Adipose tissue (tissue), 3 donors: ENCODE measurements around the gene ITGA11. TPM values are rescaled to one million over a fixed set of nuclear protein-coding genes. Genes with fewer than 3 reads are reported as not detected.

Source experiments
- H3K27ac ChIP-seq: one replicate; pipeline ENCODE4 v1.5.1; 2013; ENCODE audit warnings: low read depth, low read length
- WGBS, 3 donors: extraction: QIAGEN DNeasy Blood & Tissue Kit; methylation state at CpG; one replicate each; pipeline ENCODE4 v1.1.7; 2013; 5-methylcytosine and 5-hydroxymethylcytosine counted together
- polyA plus RNA-seq, 3 donors: library from polyadenylated mRNA; stranded (reverse); fragments of 200-250 nt; gene quantifications; one replicate each; pipeline ENCODE4 v1.2.3, GENCODE V29; 2013
- donor health status: healthy with polysubstance abuse.
- donor health status: Bipolar disorder and iron deficiency.
- donor health status: healthy.

ITGA11 gene
- polyA plus RNA-seq, 3 donors, result 0.44 to 5.1 (median 0.56) TPM

- H3K27ac ChIP-seq, result no peak overlapping the region
- 75 to 83% (median 75%) methylated on average over 6 of the region's 6 CpGs for WGBS, 3 donors
Measured at GRCh38 chr15:68349151-68349550, 82.8 kb downstream of the ITGA11 start.

- 72 to 84% (median 75%) methylated on average over 9 of the region's 9 CpGs for WGBS, 3 donors
Measured at GRCh38 chr15:68348606-68349005, 83.4 kb downstream of the ITGA11 start.

GRCh38 chr15:68348081-68348480, 83.9 kb downstream of the ITGA11 start:
- 89 to 91% (median 90%) methylated on average over 6 of the region's 6 CpGs for WGBS, 3 donors

More at GRCh38 chr15:68348606-68349005, 83.4 kb downstream of the ITGA11 start:
- H3K27ac ChIP-seq, result no peak overlapping the region

GRCh38 chr15:68347392-68347791, 84.6 kb downstream of the ITGA11 start:
- H3K27ac ChIP-seq, result no peak overlapping the region

More at GRCh38 chr15:68348081-68348480, 83.9 kb downstream of the ITGA11 start:
- H3K27ac ChIP-seq, result no peak overlapping the region

GRCh38 chr15:68346979-68347378, 85.0 kb downstream of the ITGA11 start:
- WGBS, 3 donors, result 60 to 80% (median 65%) methylated on average over 6 of the region's 6 CpGs
- no peak overlapping the region for H3K27ac ChIP-seq

More at GRCh38 chr15:68347392-68347791, 84.6 kb downstream of the ITGA11 start:
- WGBS, 3 donors, result 74 to 76% (median 74%) methylated on average over 7 of the region's 7 CpGs

GRCh38 chr15:68345481-68345880, 86.5 kb downstream of the ITGA11 start:
- H3K27ac ChIP-seq, result no peak overlapping the region
- WGBS, 3 donors, result 80 to 85% (median 84%) methylated on average over 5 of the region's 5 CpGs

GRCh38 chr15:68344600-68344999, 87.4 kb downstream of the ITGA11 start:
- WGBS, 3 donors, result 93 to 97% (median 94%) methylated on average over 7 of the region's 7 CpGs
- H3K27ac ChIP-seq, result no peak overlapping the region

- no peak overlapping the region for H3K27ac ChIP-seq
- 82 to 92% (median 91%) methylated on average over 14 of the region's 14 CpGs for WGBS, 3 donors
Measured at GRCh38 chr15:68343579-68344225, 88.3 kb downstream of the ITGA11 start.

GRCh38 chr15:68341760-68342725, 89.9 kb downstream of the ITGA11 start:
- no peak overlapping the region for H3K27ac ChIP-seq

GRCh38 chr15:68340726-68341671, 91.0 kb downstream of the ITGA11 start:
- H3K27ac ChIP-seq, result no peak overlapping the region
- WGBS, 3 donors, result 69 to 74% (median 72%) methylated on average over 15 of the region's 15 CpGs

More at GRCh38 chr15:68341760-68342725, 89.9 kb downstream of the ITGA11 start:
- WGBS, 3 donors, result 49 to 71% (median 55%) methylated on average over 17 of the region's 17 CpGs

GRCh38 chr15:68339481-68339880, 92.5 kb downstream of the ITGA11 start:
- WGBS, 3 donors, result 89 to 95% (median 95%) methylated on average over 10 of the region's 10 CpGs
- H3K27ac ChIP-seq, result no peak overlapping the region

- no peak overlapping the region for H3K27ac ChIP-seq
- 62 to 66% (median 63%) methylated on average over 6 of the region's 6 CpGs for WGBS, 3 donors
Measured at GRCh38 chr15:68337826-68338225, 94.1 kb downstream of the ITGA11 start.

GRCh38 chr15:68336516-68336915, 95.4 kb downstream of the ITGA11 start:
- WGBS, 3 donors, result 84 to 90% (median 89%) methylated on average over 7 of the region's 7 CpGs
- no peak overlapping the region for H3K27ac ChIP-seq

GRCh38 chr15:68335655-68336054, 96.3 kb downstream of the ITGA11 start:
- no peak overlapping the region for H3K27ac ChIP-seq

GRCh38 chr15:68335251-68335650, 96.7 kb downstream of the ITGA11 start:
- 69 to 100% (median 83%) methylated on average over 1 of the region's 1 CpG for WGBS, 3 donors
- no peak overlapping the region for H3K27ac ChIP-seq

More at GRCh38 chr15:68335655-68336054, 96.3 kb downstream of the ITGA11 start:
- WGBS, 3 donors, result 73 to 88% (median 74%) methylated on average over 14 of the region's 14 CpGs

GRCh38 chr15:68334661-68335124, 97.3 kb downstream of the ITGA11 start:
- 47 to 61% (median 49%) methylated on average over 9 of the region's 9 CpGs for WGBS, 3 donors
- H3K27ac ChIP-seq, result no peak overlapping the region

- H3K27ac ChIP-seq, result no peak overlapping the region
- WGBS, 3 donors, result 62 to 78% (median 63%) methylated on average over 8 of the region's 8 CpGs
Measured at GRCh38 chr15:68333775-68334470, 98.0 kb downstream of the ITGA11 start.
